HG03565 (cell line): ENCODE measurements around the gene TTYH3.
A peak's percentile ranks its signal among the peaks of the same experiment; 100 is the strongest.

Source experiments
- ATAC-seq: cut with Tn5 transposase; IDR thresholded peaks from one replicate; pipeline ENCODE4 v1.9.1; 2021; ENCODE audit warnings: mild to moderate bottlenecking, moderate library complexity; ENCODE audit not compliant: unreplicated experiment

Gene TTYH3

GRCh38 chr7:2701832-2702593 lies 70.2 kb downstream of the TTYH3 start:
- ATAC-seq = no peak

GRCh38 chr7:2702594-2702957 lies 70.8 kb downstream of the TTYH3 start:
- ATAC-seq = no peak

- no peak for ATAC-seq
Measured at GRCh38 chr7:2705371-2706096, 73.7 kb downstream of the TTYH3 start.

DNA sequence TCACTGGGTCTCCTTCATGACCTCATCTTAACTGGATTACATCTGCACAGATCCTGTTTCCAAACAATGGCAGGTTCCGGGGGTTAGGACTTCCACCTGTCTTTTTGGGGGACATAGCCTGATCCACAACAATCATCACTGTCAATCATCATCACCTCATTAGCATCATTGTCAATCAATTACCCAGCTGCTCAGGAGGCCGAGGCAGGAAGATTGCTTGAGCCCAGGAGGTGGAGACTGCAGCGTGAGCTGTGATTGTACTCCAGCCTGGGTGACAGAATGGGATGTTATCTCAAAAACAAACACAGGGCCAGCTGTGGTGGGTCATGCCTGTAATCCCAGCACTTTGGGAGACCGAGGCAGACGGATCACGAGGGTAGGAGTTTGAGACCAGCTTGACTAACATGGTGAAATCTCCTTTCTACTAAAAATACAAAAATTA lies 74.9 kb downstream of the TTYH3 start:
- ATAC-seq = no peak

DNA sequence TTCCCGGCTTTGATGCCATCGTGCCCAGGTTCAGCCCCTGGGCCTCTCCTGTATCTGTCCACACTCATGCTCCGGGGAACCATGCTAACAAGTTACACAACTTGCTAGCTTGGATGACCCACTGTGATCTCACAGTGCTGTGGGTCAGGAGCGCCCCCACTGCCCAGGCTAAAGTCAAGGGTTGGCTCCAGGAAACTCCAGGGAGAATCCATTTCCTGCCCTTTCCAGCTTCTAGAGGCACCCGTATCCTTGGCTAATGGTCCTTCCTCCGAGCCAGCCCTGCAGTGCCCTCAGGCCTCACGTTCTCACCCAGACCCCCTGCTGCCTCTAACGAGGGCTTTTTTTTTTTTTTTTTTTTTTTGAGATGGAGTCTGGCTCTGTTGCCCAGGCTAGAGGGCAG lies 75.7 kb downstream of the TTYH3 start:
- ATAC-seq = no peak

GRCh38 chr7:2708041-2708440 lies 76.3 kb downstream of the TTYH3 start:
- ATAC-seq = no peak

GRCh38 chr7:2708547-2709310 lies 76.9 kb downstream of the TTYH3 start:
- ATAC-seq = no peak

- ATAC-seq = peak; percentile 74
Measured at GRCh38 chr7:2709553-2710285, 77.9 kb downstream of the TTYH3 start.

- ATAC-seq = peak; percentile 37
Measured at GRCh38 chr7:2710286-2710655, 78.5 kb downstream of the TTYH3 start.

DNA sequence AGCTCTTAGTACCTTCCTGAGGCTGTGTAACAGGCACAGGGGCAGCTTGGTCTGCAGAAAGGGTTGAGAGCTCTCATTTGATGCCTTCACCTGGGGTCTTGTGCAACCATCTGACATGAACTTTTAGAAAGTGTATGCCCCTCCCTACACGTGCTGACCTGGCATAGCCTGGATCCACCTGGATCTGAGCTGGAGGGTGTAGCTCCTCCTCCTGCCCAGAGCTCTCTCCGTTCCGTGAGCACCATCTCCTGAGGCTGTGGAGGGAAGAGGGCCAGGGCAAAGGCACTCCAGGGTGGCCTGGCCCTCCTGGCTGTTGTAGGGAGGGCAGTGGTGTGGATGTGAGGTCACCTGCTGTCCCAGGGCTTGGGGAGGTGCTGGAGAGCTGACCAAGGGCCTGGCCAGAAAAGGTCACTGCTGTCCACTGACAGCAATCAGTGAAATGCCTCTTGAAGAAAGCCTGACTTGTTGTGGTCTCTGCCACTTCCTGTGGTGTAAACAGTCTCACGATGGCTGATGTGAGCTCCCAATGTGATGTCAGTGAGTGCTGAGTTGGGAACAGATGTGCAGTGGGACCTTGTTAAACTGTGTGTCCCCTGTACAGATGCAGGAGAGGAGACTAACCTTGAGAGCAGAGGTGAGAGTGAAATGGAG lies 79.2 kb downstream of the TTYH3 start:
- peak; percentile 34 for ATAC-seq

GRCh38 chr7:2711895-2712675 lies 80.3 kb downstream of the TTYH3 start:
- ATAC-seq = no peak

DNA sequence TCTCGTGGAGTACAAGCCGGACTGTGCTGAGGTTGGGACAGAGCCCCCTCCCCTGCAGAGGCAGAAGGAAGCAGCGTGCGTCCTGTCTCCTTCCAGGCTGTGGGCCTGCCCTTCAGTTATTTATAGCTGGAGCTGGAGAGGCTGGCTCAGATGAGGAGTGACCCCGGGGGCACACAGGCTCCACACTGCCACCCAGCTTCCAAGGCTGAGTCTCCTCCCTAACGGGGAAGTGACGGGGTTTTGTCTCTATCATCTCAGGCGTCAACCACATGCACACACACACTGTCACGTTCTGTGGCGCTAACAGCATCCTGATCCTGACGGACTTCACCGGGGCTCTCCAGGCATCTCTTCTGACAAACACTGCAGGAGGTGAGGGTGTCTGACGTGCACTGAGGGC lies 81.6 kb downstream of the TTYH3 start:
- ATAC-seq = no peak

- no peak for ATAC-seq
Measured at GRCh38 chr7:2713978-2714377, 82.2 kb downstream of the TTYH3 start.
